Measurements from ENCODE around the gene SND1. TPM values are rescaled to one million over a fixed set of nuclear protein-coding genes. Genes with fewer than 3 reads are reported as not detected.

Gene SND1
- total and polyA plus RNA-seq, 2 donors (not counting 3 experiments of a cell fraction or from before 2014, with no cell fraction given), result 116 to 249 TPM

GRCh38 chr7:128053023-128053422, 401.0 kb downstream of the SND1 start:
- DNase-seq (ENCODE audit: low read depth, low spot score) (peak; percentile 59), FAIRE-seq (peak; percentile 92)
- no peak overlapping the region for H3K4me2 ChIP-seq (ENCODE audit: insufficient read depth, low read length)
- intact Hi-C loops (cut with micrococcal nuclease) (no loop called here), dilution Hi-C loops (cut with MboI; ENCODE audit: extremely low pct_ligation_motif_present, low sequenced_read_pairs) (no loop called here)
- no peak overlapping the region for H3K9ac ChIP-seq (replicated peaks; ENCODE audit: extremely low read depth, insufficient read depth, low read length)
- H3K27me3 ChIP-seq (ENCODE audit: control insufficient read depth in 2 of 2, insufficient read depth in 2 of 2, low read length in 2 of 2), result no peaks in the 10 kb centered on the region
- no peak overlapping the region for H3K27ac ChIP-seq (ENCODE audit: insufficient read depth, low read depth, low read length)
- POLR2A ChIA-PET, result interaction anchor here (0.5 kb wide), 1 partner anchor 27 kb away, joined by 3 read pairs; no protein-coding TSS in a partner anchor
- H3K9me3 ChIP-seq (replicated peaks; ENCODE audit: control insufficient read depth, insufficient read depth, low read length), result no peaks in the 10 kb centered on the region
- CTCF ChIA-PET, result interaction anchor here (0.7 to 1.2 kb wide), 3 partner anchors 13 to 157 kb away, joined by 3 to 4 read pairs (median 3); no protein-coding TSS in a partner anchor
- no peaks in the 10 kb centered on the region for H3K9me1 ChIP-seq (replicated peaks; ENCODE audit: control insufficient read depth, extremely low read depth, insufficient read depth, low read length)
- H2AFZ ChIP-seq (ENCODE audit: low read depth, low read length), result no peak overlapping the region
- BruUV-seq (replicated peaks), result no TSS peak
- no peaks in the 10 kb centered on the region for H3K79me2 ChIP-seq (ENCODE audit: control insufficient read depth, insufficient read depth, low read length)
- TF ChIP-seq POLR2AphosphoS5 (IDR thresholded peaks at IDR 0.05; ENCODE audit: insufficient read depth, low read depth, low read length) (peak; percentile 22), CTCF (IDR thresholded peaks at IDR 0.05; ENCODE audit: extremely low read depth in 1 of 2, insufficient read depth in 1 of 2, low read depth in 1 of 2, low read length in 2 of 2) (no peak), GATA2 (IDR thresholded peaks at IDR 0.05; ENCODE audit: insufficient read depth, insufficient read length, low read depth, low read length) (no peak), POLR2A (IDR thresholded peaks at IDR 0.05; ENCODE audit: low read depth, low read length) (no peak), MAX (IDR thresholded peaks at IDR 0.05; ENCODE audit: insufficient read depth, insufficient read length) (no peak)
- peaks cover 0 to 2% of the 10 kb centered on the region in 2 experiments for H3K36me3 ChIP-seq (ENCODE audit: control insufficient read depth in 2 of 2, extremely low read depth in 1 of 2, insufficient read depth in 2 of 2, low read length in 2 of 2)
- H4K20me1 ChIP-seq (replicated peaks; ENCODE audit: control insufficient read depth, extremely low read depth, insufficient read depth, low read length), result no peaks in the 10 kb centered on the region
- no peak overlapping the region for H3K4me3 ChIP-seq (replicated peaks in 1 of 3; ENCODE audit: insufficient read depth in 1 of 3, low read depth in 1 of 3, low read length in 3 of 3)
- H3K4me1 ChIP-seq (ENCODE audit: control insufficient read depth, extremely low read depth, insufficient read depth, low read length), result peaks cover 9% of the 10 kb centered on the region

GRCh38 chr7:128053991-128054390, 402.0 kb downstream of the SND1 start:
- peaks cover 9% of the 10 kb centered on the region for H3K4me1 ChIP-seq (ENCODE audit: control insufficient read depth, extremely low read depth, insufficient read depth, low read length)
- dilution Hi-C loops (cut with MboI; ENCODE audit: extremely low pct_ligation_motif_present, low sequenced_read_pairs), result no loop called here

More at GRCh38 chr7:128053991-128054390, 402.0 kb downstream of the SND1 start:
- Histone ChIP-seq H4K20me1 (replicated peaks; ENCODE audit: control insufficient read depth, extremely low read depth, insufficient read depth, low read length) (no peaks in the 10 kb centered on the region), H3K79me2 (ENCODE audit: control insufficient read depth, insufficient read depth, low read length) (no peaks in the 10 kb centered on the region), H3K36me3 (ENCODE audit: control insufficient read depth in 2 of 2, extremely low read depth in 1 of 2, insufficient read depth in 2 of 2, low read length in 2 of 2) (peaks cover 0 to 2% of the 10 kb centered on the region in 2 experiments), H3K9me3 (replicated peaks; ENCODE audit: control insufficient read depth, insufficient read depth, low read length) (no peaks in the 10 kb centered on the region), H3K9ac (replicated peaks; ENCODE audit: extremely low read depth, insufficient read depth, low read length) (no peak overlapping the region), H3K4me2 (ENCODE audit: insufficient read depth, low read length) (no peak overlapping the region), H3K27me3 (ENCODE audit: control insufficient read depth in 2 of 2, insufficient read depth in 2 of 2, low read length in 2 of 2) (no peaks in the 10 kb centered on the region), H3K27ac (ENCODE audit: insufficient read depth, low read depth, low read length) (no peak overlapping the region), H2AFZ (ENCODE audit: low read depth, low read length) (no peak overlapping the region), H3K9me1 (replicated peaks; ENCODE audit: control insufficient read depth, extremely low read depth, insufficient read depth, low read length) (no peaks in the 10 kb centered on the region), H3K4me3 (replicated peaks in 1 of 3; ENCODE audit: insufficient read depth in 1 of 3, low read depth in 1 of 3, low read length in 3 of 3) (no peak overlapping the region)
- ChIA-PET CTCF (interaction anchor here (1.1 kb wide), 1 partner anchor 19 kb away, joined by 4 read pairs; no protein-coding TSS in a partner anchor), POLR2A (no interaction called here)
- FAIRE-seq (no peak), DNase-seq (ENCODE audit: low read depth, low spot score) (no peak)
- TF ChIP-seq EZH2 (IDR thresholded peaks at IDR 0.05; ENCODE audit: borderline replicate concordance, low read depth, low read length, severe bottlenecking) (no peak), GATA2 (IDR thresholded peaks at IDR 0.05; ENCODE audit: insufficient read depth, insufficient read length, low read depth, low read length) (no peak), JUN (IDR thresholded peaks at IDR 0.05; ENCODE audit: borderline replicate concordance, insufficient read depth, insufficient read length, low read depth) (no peak), MYC (IDR thresholded peaks at IDR 0.05; ENCODE audit: low read depth, low read length) (no peak), MAX (IDR thresholded peaks at IDR 0.05; ENCODE audit: insufficient read depth, insufficient read length) (no peak), POLR2AphosphoS5 (IDR thresholded peaks at IDR 0.05; ENCODE audit: insufficient read depth, low read depth, low read length) (no peak), CTCF (IDR thresholded peaks at IDR 0.05; ENCODE audit: extremely low read depth in 1 of 2, insufficient read depth in 1 of 2, low read depth in 1 of 2, low read length in 2 of 2) (no peak), POLR2A (IDR thresholded peaks at IDR 0.05; ENCODE audit: low read depth, low read length) (no peak), FOS (IDR thresholded peaks at IDR 0.05; ENCODE audit: borderline replicate concordance, insufficient read depth, low read length) (no peak)
- intact Hi-C loops (cut with micrococcal nuclease), result no loop called here
- no TSS peak for BruUV-seq (replicated peaks)

Data from endothelial cell of umbilical vein (primary cell).